Erythroblast (primary cell): ENCODE data around the gene PKN3.
A peak's percentile ranks its signal among the peaks of the same experiment; 100 is the strongest.

ENCODE experiments used
- DNase-seq, 2 experiments: peaks; one replicate each; lab custom pipeline; 2025; lab: John Stamatoyannopoulos, UW
- GATA1 ChIP-seq: IDR thresholded peaks from 2 replicates; pipeline ENCODE4 v1.6.1; 2011; ENCODE audit warnings: low read depth, mild to moderate bottlenecking, control low read depth, low read length, moderate library complexity
- POLR2A ChIP-seq: IDR thresholded peaks from 2 replicates; pipeline ENCODE4 v1.6.1; 2011; ENCODE audit warnings: mild to moderate bottlenecking, low read length

Gene PKN3

DNA sequence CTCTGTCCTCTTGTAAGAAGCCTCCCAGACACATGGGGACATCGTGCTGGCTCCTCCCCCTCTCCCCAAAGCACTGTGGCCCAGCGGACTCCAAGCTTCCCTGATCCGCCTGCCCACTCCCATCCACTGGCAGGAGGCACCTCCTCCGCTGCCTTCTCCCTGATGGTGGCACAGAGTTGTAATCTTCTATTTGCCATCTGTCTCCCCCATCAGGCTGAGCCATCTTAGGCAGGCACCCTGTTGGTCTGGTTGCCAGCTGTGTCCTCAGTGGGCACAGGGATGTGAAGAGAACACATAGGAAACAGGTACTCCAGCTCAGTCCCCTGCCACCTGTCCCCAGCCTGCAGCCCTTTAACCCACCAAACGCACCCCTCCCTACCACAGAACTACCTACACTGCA lies 27.0 kb downstream of the PKN3 start:
- no peak for DNase-seq
- TF ChIP-seq GATA1, result no peak
- TF ChIP-seq POLR2A, result no peak

DNA sequence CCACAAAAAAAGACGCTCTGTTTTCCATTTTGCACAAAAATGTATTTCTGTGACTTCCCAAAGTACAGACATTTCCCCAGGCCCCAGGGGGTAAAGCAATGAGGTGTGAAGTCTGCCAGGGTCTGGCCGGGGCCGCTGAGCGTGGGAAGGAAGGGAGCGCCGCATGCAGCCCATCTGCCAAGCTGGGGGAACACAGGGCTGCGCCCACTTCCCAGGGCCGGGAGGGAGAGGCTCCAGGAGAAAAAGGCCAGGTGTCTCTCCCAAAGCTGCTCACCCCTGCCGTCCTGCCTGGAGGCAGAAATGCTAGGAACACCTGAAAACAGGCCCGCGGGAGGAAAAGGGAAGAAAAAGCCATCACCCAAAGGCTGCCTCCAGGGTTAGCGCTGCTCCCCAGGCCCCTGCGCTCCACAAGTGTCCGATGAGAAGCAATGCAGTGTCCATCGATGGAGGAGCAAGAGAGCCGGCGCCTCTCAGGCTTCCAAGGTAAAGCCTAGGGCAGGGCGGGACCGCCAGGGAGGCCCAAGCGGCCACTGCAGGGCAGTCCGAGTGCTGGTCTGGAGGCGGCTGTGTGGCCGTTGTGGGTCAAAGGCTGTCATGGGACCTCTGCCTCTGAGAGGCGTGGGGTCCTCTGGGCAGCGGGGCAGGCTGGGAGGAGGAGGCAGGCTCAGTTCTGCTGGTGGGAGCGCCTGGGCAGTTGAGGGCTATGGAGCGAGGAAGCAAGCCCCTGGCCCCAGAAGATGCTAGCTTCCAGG lies 27.6 kb downstream of the PKN3 start:
- DNase-seq, result no peak
- TF ChIP-seq GATA1, result no peak
- no peak for TF ChIP-seq POLR2A

DNA sequence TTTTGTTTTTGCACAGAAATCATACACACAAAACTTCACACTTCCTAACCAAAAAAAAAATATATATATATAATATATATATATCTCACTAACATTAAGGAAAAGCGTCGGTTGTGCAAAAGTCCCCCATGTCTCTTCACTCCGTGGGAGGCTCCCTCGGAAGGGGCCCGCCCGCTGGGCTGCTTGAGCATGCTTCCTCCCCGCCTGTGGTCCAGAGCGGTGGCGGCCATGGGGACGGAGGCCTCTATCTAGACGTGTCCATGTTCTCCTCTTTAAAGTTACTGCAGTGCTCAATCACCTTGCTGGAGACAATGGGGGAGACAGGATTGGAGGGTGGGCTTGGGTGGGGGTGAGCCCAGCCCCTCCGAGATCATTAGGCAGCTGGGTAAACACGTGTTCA lies 28.8 kb downstream of the PKN3 start:
- DNase-seq, result no peak

GRCh38 chr9:128731691-128732090 lies 29.4 kb downstream of the PKN3 start:
- no peak for TF ChIP-seq GATA1
- TF ChIP-seq POLR2A, result no peak
- DNase-seq, result no peak

More for the DNA sequence above, 28.8 kb downstream of the PKN3 start:
- TF ChIP-seq GATA1, result no peak
- no peak for TF ChIP-seq POLR2A

GRCh38 chr9:128732576-128732975 lies 30.3 kb downstream of the PKN3 start:
- DNase-seq, result no peak

DNA sequence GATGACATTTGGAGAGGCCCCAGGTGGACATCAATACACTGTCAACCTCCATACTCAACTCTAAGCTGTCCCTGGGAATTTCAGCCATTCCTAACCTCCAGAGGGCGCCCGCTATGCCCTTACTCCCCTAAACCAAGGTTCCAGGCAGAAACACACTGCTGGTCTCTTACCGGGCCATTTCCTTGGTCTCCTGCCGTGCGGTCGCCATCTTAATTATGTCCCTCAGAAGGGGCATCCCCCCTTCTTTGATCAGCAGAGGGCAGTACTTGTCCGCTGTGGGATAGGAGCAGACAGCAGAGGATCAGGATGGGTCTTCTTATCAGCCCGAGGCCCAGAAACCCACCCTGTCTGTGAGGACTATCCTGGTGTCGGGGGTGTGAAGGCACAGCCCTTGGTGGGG lies 31.0 kb downstream of the PKN3 start:
- TF ChIP-seq GATA1 (no peak), POLR2A (no peak)
- peak; percentile 84 for DNase-seq

More at GRCh38 chr9:128732576-128732975, 30.3 kb downstream of the PKN3 start:
- TF ChIP-seq POLR2A (no peak), GATA1 (no peak)

- DNase-seq, result no peak
- TF ChIP-seq POLR2A (no peak), GATA1 (no peak)
These were observed 33.1 kb downstream of the PKN3 start for GRCh38 chr9:128735373-128735772.

DNA sequence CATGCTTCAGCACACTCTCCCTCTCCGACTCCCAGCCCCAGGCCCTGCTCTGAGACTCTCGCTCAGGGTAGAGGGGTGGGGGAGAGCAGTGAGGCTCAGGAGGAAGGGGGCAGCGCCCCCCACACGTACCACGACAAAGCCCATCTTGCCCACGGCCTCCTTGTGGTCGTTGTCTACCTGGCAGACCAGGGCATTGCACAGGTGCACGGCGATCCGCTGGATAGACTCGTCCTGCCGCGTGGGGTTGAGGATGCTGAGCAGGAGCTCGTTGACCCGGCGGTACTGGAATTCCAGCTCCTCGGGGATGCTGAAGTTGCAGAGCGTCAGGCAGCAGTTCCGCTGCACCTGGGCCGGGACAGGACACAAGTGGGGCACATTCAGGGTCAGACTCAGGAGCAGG lies 40.1 kb downstream of the PKN3 start:
- DNase-seq, result no peak
- TF ChIP-seq GATA1 (no peak), POLR2A (no peak)

- DNase-seq, result no peak
- no peak for TF ChIP-seq POLR2A
- no peak for TF ChIP-seq GATA1
These were observed 41.1 kb downstream of the PKN3 start for GRCh38 chr9:128743421-128743820.

DNA sequence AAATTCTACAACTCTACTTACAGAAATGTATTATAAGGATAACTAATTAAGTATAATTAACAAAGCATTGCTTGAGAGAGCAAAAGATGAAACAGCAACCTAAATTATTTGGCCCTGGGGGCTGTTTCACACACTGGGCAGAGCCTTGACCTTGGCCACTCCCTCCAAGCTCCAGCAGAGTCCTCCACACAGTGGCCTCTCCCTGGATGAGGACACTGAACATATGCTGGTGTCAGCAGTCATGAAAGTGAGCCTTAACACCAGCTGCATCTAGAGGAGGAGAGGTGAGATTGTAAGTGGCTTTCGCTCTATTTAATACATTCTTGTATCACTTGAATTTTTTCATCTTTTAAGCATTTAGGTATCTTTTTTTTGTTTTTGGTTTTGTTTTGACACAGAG lies 44.9 kb downstream of the PKN3 start:
- TF ChIP-seq POLR2A (no peak), GATA1 (no peak)
- no peak for DNase-seq

DNA sequence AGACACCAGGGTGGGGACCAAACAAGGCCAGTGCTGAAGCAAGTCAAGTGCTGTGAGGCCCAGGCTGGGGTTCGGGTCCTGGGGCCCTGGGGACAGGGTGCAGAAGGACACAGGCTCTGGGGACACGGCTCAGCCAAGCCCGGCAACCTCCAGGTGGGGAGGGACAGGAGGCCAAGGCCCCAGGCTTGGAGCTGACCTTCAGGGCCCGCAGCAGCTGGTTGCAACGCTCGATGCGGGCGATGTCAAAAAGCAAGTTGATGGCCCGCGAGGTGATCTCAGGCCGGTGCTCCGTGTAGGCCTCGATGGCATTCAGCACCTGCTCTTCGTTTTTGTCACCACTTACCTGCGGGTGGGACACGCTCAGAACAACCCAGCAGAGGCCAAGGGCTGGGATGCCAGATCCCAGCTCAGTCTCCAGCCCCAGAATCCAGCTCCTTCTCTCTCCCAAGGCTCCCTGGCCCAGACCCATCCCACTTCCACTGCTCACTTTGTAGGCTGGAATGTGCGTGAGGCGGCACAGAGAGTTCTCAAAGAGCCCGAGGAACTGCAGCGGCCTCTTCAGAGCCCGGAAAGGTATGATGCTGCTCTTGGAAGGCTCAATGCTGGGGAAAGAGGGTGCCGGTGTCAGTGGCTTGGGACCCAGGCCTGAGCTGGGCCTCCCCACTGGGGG lies 48.8 kb downstream of the PKN3 start:
- TF ChIP-seq GATA1, result no peak
- TF ChIP-seq POLR2A, result no peak

GRCh38 chr9:128753627-128754026 lies 51.3 kb downstream of the PKN3 start:
- DNase-seq, result no peak
- TF ChIP-seq GATA1 (no peak), POLR2A (no peak)

More for the DNA sequence above, 48.8 kb downstream of the PKN3 start:
- DNase-seq, result no peak

DNA sequence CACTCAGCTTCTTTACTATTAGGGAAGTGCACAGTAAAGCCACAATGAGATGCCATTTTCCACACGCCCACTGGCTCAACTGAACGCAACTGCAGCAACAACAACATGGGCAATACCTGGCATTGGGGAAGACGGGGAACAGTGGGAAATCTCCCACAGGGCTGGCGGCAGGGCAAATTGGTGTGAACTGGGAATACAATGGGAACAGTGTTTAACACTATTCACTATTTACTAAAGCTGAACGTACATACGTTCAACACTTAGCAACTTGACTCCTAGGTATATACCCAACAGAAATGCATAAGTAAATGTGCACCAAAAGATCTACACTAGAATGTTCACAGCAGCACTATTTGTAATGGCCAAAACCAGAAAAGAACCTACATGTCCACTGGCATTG lies 55.3 kb downstream of the PKN3 start:
- DNase-seq, result no peak
- TF ChIP-seq GATA1 (no peak), POLR2A (no peak)

DNA sequence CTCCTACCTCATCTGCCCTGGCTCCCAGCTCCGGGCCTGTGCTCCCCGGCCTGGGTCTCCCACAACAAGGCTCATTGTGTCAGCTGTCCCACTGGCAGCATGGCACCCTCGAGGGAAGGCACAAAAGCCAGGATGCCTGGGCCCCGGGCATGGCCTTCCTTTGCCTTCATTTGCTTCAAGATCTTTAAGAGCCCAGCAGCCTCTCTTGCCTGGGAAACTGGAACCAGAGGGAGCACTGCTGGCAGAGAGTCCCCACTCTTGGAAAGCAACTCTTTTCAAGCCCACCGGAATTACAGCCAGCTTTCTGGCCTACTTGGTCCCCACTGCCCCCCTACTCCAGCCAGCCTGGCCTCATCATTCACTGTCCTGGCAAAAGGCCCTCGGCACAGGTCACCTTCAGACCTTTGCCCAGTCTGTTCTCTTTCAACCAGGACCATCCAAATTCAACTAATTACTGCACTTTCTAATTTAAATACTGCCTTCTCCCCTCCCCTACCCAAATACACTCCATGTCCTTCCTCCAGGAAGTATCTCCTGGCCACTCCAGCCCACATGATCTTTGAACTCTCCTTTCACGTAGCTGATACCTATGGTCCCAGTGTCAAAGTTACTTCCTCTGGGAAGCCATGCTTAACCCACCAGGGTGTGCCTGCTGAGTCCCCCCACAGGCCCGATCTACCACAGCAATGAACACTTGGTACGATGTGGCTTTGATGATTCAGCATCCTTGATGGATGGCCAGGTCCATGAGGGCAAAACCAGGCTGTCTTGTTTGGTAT lies 60.6 kb downstream of the PKN3 start:
- TF ChIP-seq GATA1, result no peak
- no peak for TF ChIP-seq POLR2A
- DNase-seq, result no peak

DNA sequence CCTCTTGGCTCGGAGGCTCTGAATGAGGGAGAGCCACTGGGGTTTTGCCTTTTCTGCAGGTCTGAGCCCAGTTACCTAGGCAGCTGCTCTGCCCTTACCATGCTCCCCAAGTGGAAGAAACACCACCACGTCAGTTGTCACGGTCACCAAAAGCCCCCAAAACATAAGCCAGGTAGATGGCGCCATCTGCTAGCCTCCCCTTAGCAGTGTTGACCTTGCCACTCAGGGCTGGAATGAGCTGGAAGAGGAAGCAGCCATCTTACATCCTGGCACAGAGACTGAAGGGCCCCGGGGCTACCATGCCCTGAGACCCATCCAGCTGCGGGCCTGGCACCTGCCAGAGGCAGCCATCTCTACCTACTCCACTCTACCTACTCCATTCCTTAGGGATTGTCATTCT lies 62.1 kb downstream of the PKN3 start:
- DNase-seq, result no peak
- no peak for TF ChIP-seq POLR2A
- TF ChIP-seq GATA1, result no peak
